ENCODE measurements around the gene SRSF6.

SRSF6 gene

DNA sequence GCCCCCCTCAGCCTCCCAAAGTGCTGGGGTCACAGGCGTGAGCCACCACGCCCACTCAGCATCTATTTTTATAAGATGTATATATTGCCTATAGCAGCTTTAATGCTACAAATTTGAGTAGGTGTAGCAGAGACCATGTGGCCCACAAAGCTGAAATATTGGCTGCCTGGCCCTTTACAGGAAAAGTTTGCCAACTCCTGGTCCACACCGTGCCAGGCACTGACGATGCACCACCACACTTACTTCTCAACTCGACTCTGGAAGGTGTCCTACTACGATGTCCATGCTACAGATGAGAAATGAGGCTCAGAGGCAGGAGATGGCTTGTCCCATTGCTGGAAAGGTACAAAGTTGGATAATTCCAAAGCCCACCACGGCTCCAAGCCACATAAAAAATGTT lies 17.2 kb upstream of the SRSF6 start:
- Histone ChIP-seq H2AFZ (ENCODE audit: low read length) (no peak overlapping the region), H3K27ac (ENCODE audit: low read depth, low read length, poor library complexity, severe bottlenecking) (no peak overlapping the region), H3K9me3 (ENCODE audit: low read length) (0 out of 2 replicates have a peak, but pooled peaks cover 4% of the 10 kb centered on the region), H3K79me2 (ENCODE audit: insufficient read depth, low read length) (no peaks in the 10 kb centered on the region), H3K27me3 (ENCODE audit: insufficient read depth, low read length) (no peaks in the 10 kb centered on the region; the same call in 1 of the 2 replicates), H3K4me2 (ENCODE audit: low read length) (no peak overlapping the region), H3K4me1 (ENCODE audit: insufficient read depth, low read length, severe bottlenecking) (no peaks in the 10 kb centered on the region), H3K9ac (ENCODE audit: low read length) (no peak overlapping the region), H4K20me1 (ENCODE audit: insufficient read depth, low read length) (no peaks in the 10 kb centered on the region), H3K36me3 (ENCODE audit: insufficient read depth, low read length) (no peaks in the 10 kb centered on the region), H3F3A (ENCODE audit: insufficient read depth, low read length) (no peaks in the 10 kb centered on the region), H3K4me3 (ENCODE audit: low read depth, low read length, poor library complexity, severe bottlenecking) (no peak overlapping the region), H3K9me2 (ENCODE audit: low read depth, low read length) (no peaks in the 10 kb centered on the region)
- TF ChIP-seq, protein P1, sequence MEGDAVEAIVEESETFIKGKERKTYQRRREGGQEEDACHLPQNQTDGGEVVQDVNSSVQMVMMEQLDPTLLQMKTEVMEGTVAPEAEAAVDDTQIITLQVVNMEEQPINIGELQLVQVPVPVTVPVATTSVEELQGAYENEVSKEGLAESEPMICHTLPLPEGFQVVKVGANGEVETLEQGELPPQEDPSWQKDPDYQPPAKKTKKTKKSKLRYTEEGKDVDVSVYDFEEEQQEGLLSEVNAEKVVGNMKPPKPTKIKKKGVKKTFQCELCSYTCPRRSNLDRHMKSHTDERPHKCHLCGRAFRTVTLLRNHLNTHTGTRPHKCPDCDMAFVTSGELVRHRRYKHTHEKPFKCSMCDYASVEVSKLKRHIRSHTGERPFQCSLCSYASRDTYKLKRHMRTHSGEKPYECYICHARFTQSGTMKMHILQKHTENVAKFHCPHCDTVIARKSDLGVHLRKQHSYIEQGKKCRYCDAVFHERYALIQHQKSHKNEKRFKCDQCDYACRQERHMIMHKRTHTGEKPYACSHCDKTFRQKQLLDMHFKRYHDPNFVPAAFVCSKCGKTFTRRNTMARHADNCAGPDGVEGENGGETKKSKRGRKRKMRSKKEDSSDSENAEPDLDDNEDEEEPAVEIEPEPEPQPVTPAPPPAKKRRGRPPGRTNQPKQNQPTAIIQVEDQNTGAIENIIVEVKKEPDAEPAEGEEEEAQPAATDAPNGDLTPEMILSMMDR (IDR thresholded peaks at IDR 0.05; ENCODE audit: low read length), result no peak
- no peak for TF ChIP-seq EZH2 (IDR thresholded peaks at IDR 0.05; ENCODE audit: borderline replicate concordance, low read length)

DNA sequence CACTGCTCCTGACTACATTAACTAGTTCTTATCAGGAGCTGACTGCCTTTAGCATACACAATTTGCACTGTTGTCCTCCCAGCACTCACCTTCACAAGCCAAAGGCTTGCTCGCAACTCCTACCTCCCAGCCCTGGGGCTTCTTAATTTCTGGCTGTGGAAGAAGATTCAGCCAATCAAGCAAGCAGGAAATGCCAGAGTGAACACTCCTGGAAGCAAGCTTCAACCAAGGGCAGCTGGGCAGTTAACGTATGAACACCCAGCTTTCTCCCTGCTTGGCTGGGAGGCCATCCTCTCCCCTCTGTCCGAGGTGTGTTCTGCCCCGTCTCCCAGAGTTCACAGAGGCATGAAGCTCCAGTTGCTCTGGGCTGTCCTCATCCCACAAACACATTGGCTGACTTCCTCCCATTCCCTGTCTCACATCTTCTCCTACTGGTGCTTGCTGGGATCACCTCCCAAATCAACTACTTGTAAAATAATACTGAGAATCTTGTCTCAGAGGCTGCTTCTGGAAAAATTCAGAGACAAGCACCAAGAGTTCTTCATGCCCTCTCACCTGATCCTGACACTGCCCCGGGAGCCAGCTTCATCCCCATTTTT lies 15.3 kb upstream of the SRSF6 start:
- no peaks in the 10 kb centered on the region for H4K20me1 ChIP-seq (ENCODE audit: insufficient read depth, low read length)
- no peaks in the 10 kb centered on the region for H3K9me2 ChIP-seq (ENCODE audit: low read depth, low read length)
- TF ChIP-seq, protein P1 (IDR thresholded peaks at IDR 0.05; ENCODE audit: low read length), result no peak
- no peak for TF ChIP-seq EZH2 (IDR thresholded peaks at IDR 0.05; ENCODE audit: borderline replicate concordance, low read length)
- H3F3A ChIP-seq (ENCODE audit: insufficient read depth, low read length), result no peaks in the 10 kb centered on the region
- no peaks in the 10 kb centered on the region for H3K36me3 ChIP-seq (ENCODE audit: insufficient read depth, low read length)
- no peaks in the 10 kb centered on the region for H3K27me3 ChIP-seq (ENCODE audit: insufficient read depth, low read length)
- H2AFZ ChIP-seq (ENCODE audit: low read length), result no peak overlapping the region
- no peaks in the 10 kb centered on the region for H3K79me2 ChIP-seq (ENCODE audit: insufficient read depth, low read length)
- no peak overlapping the region for H3K9ac ChIP-seq (ENCODE audit: low read length)
- no peak overlapping the region for H3K4me2 ChIP-seq (ENCODE audit: low read length)
- no peak overlapping the region for H3K27ac ChIP-seq (ENCODE audit: low read depth, low read length, poor library complexity, severe bottlenecking)
- no peak overlapping the region for H3K4me3 ChIP-seq (ENCODE audit: low read depth, low read length, poor library complexity, severe bottlenecking)
- H3K9me3 ChIP-seq (ENCODE audit: low read length), result 0 out of 2 replicates have a peak, but pooled peaks cover 4% of the 10 kb centered on the region
- H3K4me1 ChIP-seq (ENCODE audit: insufficient read depth, low read length, severe bottlenecking), result no peaks in the 10 kb centered on the region

DNA sequence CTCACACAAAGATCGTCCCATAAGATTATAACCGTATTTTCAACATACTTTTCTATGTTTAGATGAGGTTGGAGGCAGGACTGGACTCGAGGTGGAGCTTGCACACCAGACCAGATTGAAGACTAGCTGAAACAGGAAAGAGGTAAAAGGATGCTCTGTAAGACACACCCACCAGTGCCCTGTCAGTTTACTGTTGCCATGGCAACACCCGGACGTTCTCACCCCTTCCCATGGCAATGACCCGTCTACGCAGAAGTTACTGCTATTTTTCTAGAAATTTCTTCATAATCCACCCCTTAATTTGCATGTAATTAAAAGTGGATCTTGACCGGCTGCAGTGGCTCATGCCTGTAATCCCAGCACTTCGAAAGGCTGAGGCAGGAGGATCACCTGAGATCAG lies 13.6 kb upstream of the SRSF6 start:
- no peak for TF ChIP-seq EZH2 (IDR thresholded peaks at IDR 0.05; ENCODE audit: borderline replicate concordance, low read length)
- TF ChIP-seq, protein P1 (IDR thresholded peaks at IDR 0.05; ENCODE audit: low read length), result no peak
- Histone ChIP-seq H3K4me3 (ENCODE audit: low read depth, low read length, poor library complexity, severe bottlenecking) (no peak overlapping the region), H3K9me2 (ENCODE audit: low read depth, low read length) (no peaks in the 10 kb centered on the region), H3K27ac (ENCODE audit: low read depth, low read length, poor library complexity, severe bottlenecking) (no peak overlapping the region), H3K9me3 (ENCODE audit: low read length) (0 out of 2 replicates have a peak, but pooled peaks cover 3% of the 10 kb centered on the region), H3F3A (ENCODE audit: insufficient read depth, low read length) (no peaks in the 10 kb centered on the region), H3K36me3 (ENCODE audit: insufficient read depth, low read length) (no peaks in the 10 kb centered on the region), H2AFZ (ENCODE audit: low read length) (no peak overlapping the region), H3K79me2 (ENCODE audit: insufficient read depth, low read length) (no peaks in the 10 kb centered on the region), H3K9ac (ENCODE audit: low read length) (no peak overlapping the region), H4K20me1 (ENCODE audit: insufficient read depth, low read length) (no peaks in the 10 kb centered on the region), H3K27me3 (ENCODE audit: insufficient read depth, low read length) (no peaks in the 10 kb centered on the region), H3K4me1 (ENCODE audit: insufficient read depth, low read length, severe bottlenecking) (no peaks in the 10 kb centered on the region), H3K4me2 (ENCODE audit: low read length) (no peak overlapping the region)
